Ascending aorta (tissue), 2 donors: ENCODE data around the gene COA8. TPM values are rescaled to one million over a fixed set of nuclear protein-coding genes. Genes with fewer than 3 reads are reported as not detected.

ENCODE experiments used
- DNase-seq, 2 donors: peaks; one replicate each; pipeline ENCODE4 v3.0.0-alpha.2; 2019; ENCODE audit warnings: low spot score in 2 of 2
- H3K27ac ChIP-seq, 2 donors: fragments of 200-600 bp; sonication (generic); one replicate each; pipeline ENCODE4 v1.5.1; 2016 to 2017; ENCODE audit warnings: mild to moderate bottlenecking in 1 of 2
- H3K27me3 ChIP-seq: fragments of 200-600 bp; sonication (generic); one replicate; pipeline ENCODE4 v1.5.1; 2017
- H3K36me3 ChIP-seq, 2 donors: fragments of 200-600 bp; sonication (generic); one replicate each; pipeline ENCODE4 v1.5.1; 2016
- H3K4me1 ChIP-seq, 2 donors: fragments of 200-600 bp; sonication (generic); one replicate each; pipeline ENCODE4 v1.5.1; 2016 to 2017; ENCODE audit warnings: mild to moderate bottlenecking in 1 of 2
- H3K4me3 ChIP-seq, 2 donors: fragments of 200-600 bp; sonication (generic); one replicate each; pipeline ENCODE4 v1.5.1; 2016 to 2017; ENCODE audit warnings: mild to moderate bottlenecking in 1 of 2
- H3K9me3 ChIP-seq, 2 donors: fragments of 200-600 bp; sonication (generic); one replicate each; pipeline ENCODE4 v1.5.1; 2016
- CTCF ChIP-seq, 3 experiments: fragments of 200-600 bp in 2 of 3; fragments of 450-650 bp in 1 of 3; sonication (generic) in 2 of 3; IDR thresholded peaks; one replicate each; pipeline ENCODE4 v1.5.1; 2016 to 2019; ENCODE audit warnings: antibody characterized with exemption in 3 of 3, mild to moderate bottlenecking in 1 of 3, moderate library complexity in 1 of 3
- intact Hi-C: fragments of 100-400 bp; cut with DNase I; formaldehyde crosslinking; loops from one replicate; pipeline ENCODE4 v1.15.1; 2023
- total RNA-seq: library from RNA; depleted of rRNA; stranded (reverse); fragments of >200 nt; gene quantifications from one replicate; pipeline ENCODE4 v1.1.0, GENCODE V29; 2016

COA8 gene
- total RNA-seq, 1 donor from 2014 or later, result 37.7 TPM

- H3K27ac ChIP-seq, result peak overlapping the region; percentile 79 to 82
- peak in 1 of 2 donors; percentile 89 for DNase-seq
These were observed 41.9 kb upstream of the COA8 start for GRCh38 chr14:103520657-103521437.

DNA sequence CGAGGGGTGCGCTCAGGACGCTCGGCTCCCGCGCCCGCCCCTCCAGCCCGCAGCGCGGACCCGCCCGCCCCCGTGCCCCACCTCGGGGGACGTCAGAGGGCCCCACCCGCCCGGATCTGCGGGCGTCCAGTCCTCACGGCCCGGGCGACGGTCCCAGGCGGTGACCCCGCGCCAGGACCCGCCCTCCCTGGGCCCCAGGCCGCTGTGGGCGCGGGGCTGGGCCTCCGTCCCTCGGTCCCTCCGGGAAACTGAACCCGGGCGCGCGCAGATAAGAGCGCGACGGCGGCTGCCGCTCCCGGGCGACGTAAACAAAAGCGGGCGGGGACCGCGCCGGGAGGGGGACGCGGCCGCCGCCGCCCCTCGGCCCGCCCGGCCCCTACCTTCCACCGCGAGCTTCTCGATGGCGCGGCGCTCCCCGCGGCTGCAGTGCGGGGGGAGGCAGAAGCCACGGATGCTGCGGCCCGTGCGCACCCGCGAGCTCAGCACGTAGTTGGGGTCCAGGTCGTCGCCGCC lies 41.3 kb upstream of the COA8 start:
- peak overlapping the region; percentile 79 to 82 for H3K27ac ChIP-seq

More at GRCh38 chr14:103520657-103521437, 41.9 kb upstream of the COA8 start:
- Histone ChIP-seq H3K9me3 (no peaks in the 10 kb centered on the region), H3K36me3 (no peaks in the 10 kb centered on the region), H3K27me3 (no peaks in the 10 kb centered on the region), H3K4me1 (peaks cover 25 to 32% of the 10 kb centered on the region in 2 donors), H3K4me3 (peak overlapping the region; percentile 73 to 75)
- intact Hi-C loops, result loop anchor here (1.0 kb wide), 1 partner anchor 19 kb away; no protein-coding TSS in a partner anchor
- TF ChIP-seq CTCF (IDR thresholded peaks at IDR 0.05), result peak; percentile 51 to 70 (median 57)

GRCh38 chr14:103521951-103522563 lies 40.7 kb upstream of the COA8 start:
- TF ChIP-seq CTCF (IDR thresholded peaks at IDR 0.05), result no peak
- no peaks in the 10 kb centered on the region for H3K27me3 ChIP-seq
- H3K4me1 ChIP-seq, result peaks cover 25 to 32% of the 10 kb centered on the region in 2 donors
- peak overlapping the region; percentile 73 to 75 for H3K4me3 ChIP-seq
- peak in 1 of 2 donors; percentile 74 for DNase-seq
- no peaks in the 10 kb centered on the region for H3K9me3 ChIP-seq
- intact Hi-C loops, result loop anchor here (1.0 kb wide), 1 partner anchor 18 kb away; no protein-coding TSS in a partner anchor
- no peaks in the 10 kb centered on the region for H3K36me3 ChIP-seq
- peak overlapping the region; percentile 79 to 82 for H3K27ac ChIP-seq

More for the DNA sequence above, 41.3 kb upstream of the COA8 start:
- TF ChIP-seq CTCF (IDR thresholded peaks at IDR 0.05), result no peak
- Histone ChIP-seq H3K36me3 (no peaks in the 10 kb centered on the region), H3K4me1 (peaks cover 25 to 32% of the 10 kb centered on the region in 2 donors), H3K4me3 (peak overlapping the region; percentile 73 to 75), H3K27me3 (no peaks in the 10 kb centered on the region), H3K9me3 (no peaks in the 10 kb centered on the region)
- peak in 1 of 2 donors; percentile 82 for DNase-seq
- intact Hi-C loops, result loop anchor here (1.0 kb wide), 1 partner anchor 19 kb away; no protein-coding TSS in a partner anchor

- Histone ChIP-seq H3K36me3 (no peaks in the 10 kb centered on the region), H3K4me1 (peaks cover 24 to 30% of the 10 kb centered on the region in 2 donors), H3K4me3 (peak within 1 kb of the TSS; percentile 73 to 75), H3K27me3 (no peaks in the 10 kb centered on the region), H3K27ac (peak within 1 kb of the TSS; percentile 79 to 82), H3K9me3 (no peaks in the 10 kb centered on the region)
- intact Hi-C loops, result no loop called here
- DNase-seq, result peak in 1 of 2 donors; percentile 82
- TF ChIP-seq CTCF (IDR thresholded peaks at IDR 0.05), result no peak
These were observed 39.8 kb upstream of the COA8 start, which contains the start of gene CKB for GRCh38 chr14:103522649-103523574. Gene CKB, minus strand, starts transcription at chr14:103522830. Its CDS starts 337 bp downstream, at chr14:103522493.

GRCh38 chr14:103523575-103523954 lies 39.2 kb upstream of the COA8 start:
- Histone ChIP-seq H3K4me3 (no peak overlapping the region), H3K27ac (no peak overlapping the region), H3K9me3 (no peaks in the 10 kb centered on the region), H3K27me3 (no peaks in the 10 kb centered on the region), H3K4me1 (peaks cover 21 to 27% of the 10 kb centered on the region in 2 donors), H3K36me3 (no peaks in the 10 kb centered on the region)
- intact Hi-C loops, result no loop called here
- TF ChIP-seq CTCF (IDR thresholded peaks at IDR 0.05), result no peak
- no peak for DNase-seq
